ENCODE data around the gene UNC45A. TPM values are rescaled to one million over a fixed set of nuclear protein-coding genes. Genes with fewer than 3 reads are reported as not detected.

Gene UNC45A
- total and polyA plus RNA-seq, 2 donors (not counting 1 experiment from before 2014, with no cell fraction given), result 56.3 to 79.0 TPM

DNA sequence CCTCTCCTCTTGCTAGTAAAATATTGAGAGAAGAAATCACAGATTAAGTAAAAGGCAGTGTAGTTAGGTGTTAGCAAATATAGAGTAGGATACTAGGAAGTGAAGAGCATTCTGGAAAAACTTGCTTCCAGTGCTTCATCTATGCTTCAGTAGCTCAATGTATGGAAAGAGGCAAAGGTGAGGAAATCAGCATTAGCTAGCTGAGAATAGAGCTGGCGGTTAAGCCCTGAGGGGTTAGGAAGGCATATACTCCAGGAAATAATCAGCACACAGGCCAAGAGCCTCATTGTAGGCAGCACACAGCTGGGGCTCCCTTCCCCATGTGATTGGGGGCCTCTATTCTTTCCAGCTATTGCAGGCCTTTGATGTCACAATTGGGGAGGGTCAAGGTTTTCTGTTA, 33.3 kb downstream of the UNC45A start:
- no peak for ATAC-seq (ENCODE audit: low read depth)

DNA sequence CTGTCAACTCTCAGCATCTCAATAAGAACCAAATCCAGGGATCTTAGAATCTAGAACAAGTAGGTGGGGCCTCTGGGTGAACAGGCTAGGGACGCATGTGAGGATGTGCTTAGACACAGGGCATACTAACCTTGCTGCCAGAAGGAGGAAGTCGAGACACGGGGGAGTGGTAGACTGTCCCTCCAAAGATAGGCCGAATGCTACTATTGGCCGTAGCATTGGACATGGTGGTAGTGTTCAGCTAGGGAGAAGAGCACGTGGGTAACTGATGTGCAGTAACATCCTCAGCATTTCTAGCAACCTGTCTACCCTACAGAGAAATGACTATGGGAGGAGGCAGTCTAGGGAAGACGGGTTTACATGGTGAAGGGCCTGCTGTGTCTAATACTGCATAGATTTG, 35.2 kb downstream of the UNC45A start:
- H3K36me3 ChIP-seq (replicated peaks in 1 of 2; ENCODE audit: control extremely low read depth in 1 of 2, control insufficient read depth in 1 of 2, extremely low read depth in 1 of 2, insufficient read depth in 2 of 2, low read length in 1 of 2), result peaks cover 0 to 13% of the 10 kb centered on the region in 2 experiments
- H3K79me2 ChIP-seq (ENCODE audit: control insufficient read depth, insufficient read depth, low read length), result no peaks in the 10 kb centered on the region
- H2AFZ ChIP-seq (ENCODE audit: insufficient read depth, low read depth, low read length, poor library complexity, severe bottlenecking), result no peak overlapping the region
- no peaks in the 10 kb centered on the region for H3K4me1 Mint-ChIP-seq
- no peak overlapping the region for H3K4me2 ChIP-seq (replicated peaks; ENCODE audit: low read depth, low read length, poor library complexity, severe bottlenecking)
- no peaks in the 10 kb centered on the region for H4K20me1 ChIP-seq (ENCODE audit: control insufficient read depth, insufficient read depth, low read length, poor library complexity, severe bottlenecking)
- ATAC-seq (ENCODE audit: low read depth), result no peak
- intact Hi-C loops (cut with micrococcal nuclease), result no loop called here
- CTCF ChIA-PET, result interaction anchor here (0.6 to 0.7 kb wide), 2 partner anchors 14 to 649 kb away, joined by 3 to 4 read pairs; no protein-coding TSS in a partner anchor
- 90% methylated on average over 4 of the region's 7 CpGs for WGBS (ENCODE audit: insufficient coverage)
- no peak overlapping the region for H3K9ac ChIP-seq (ENCODE audit: low read length)
- no peaks in the 10 kb centered on the region for H3K9me3 Mint-ChIP-seq (ENCODE audit: insufficient read depth)
- no peak overlapping the region for H3K4me3 ChIP-seq (ENCODE audit: control extremely low read depth in 1 of 5, extremely low read depth in 1 of 5, insufficient read depth in 1 of 5, low read depth in 2 of 5, low read length in 4 of 5)
- H3K4me1 ChIP-seq (ENCODE audit: control insufficient read depth in 2 of 2, insufficient read depth in 2 of 2, low read length in 2 of 2), result no peaks in the 10 kb centered on the region
- no peak overlapping the region for H3K4me3 Mint-ChIP-seq
- no peaks in the 10 kb centered on the region for H3K27me3 Mint-ChIP-seq
- H3K27me3 ChIP-seq (replicated peaks in 1 of 4; ENCODE audit: control extremely low read depth in 1 of 4, control insufficient read depth in 3 of 4, insufficient read depth in 4 of 4, low read length in 3 of 4), result no peaks in the 10 kb centered on the region
- DNase-seq, result no peak
- H3K27ac ChIP-seq (ENCODE audit: low read length in 2 of 2), result no peak overlapping the region
- POLR2A ChIA-PET, result no interaction called here
- H3K9me3 ChIP-seq (ENCODE audit: control extremely low read depth in 1 of 3, control insufficient read depth in 2 of 3, insufficient read depth in 1 of 3, low read length in 2 of 3), result no peaks in the 10 kb centered on the region
- TF ChIP-seq, protein P1, sequence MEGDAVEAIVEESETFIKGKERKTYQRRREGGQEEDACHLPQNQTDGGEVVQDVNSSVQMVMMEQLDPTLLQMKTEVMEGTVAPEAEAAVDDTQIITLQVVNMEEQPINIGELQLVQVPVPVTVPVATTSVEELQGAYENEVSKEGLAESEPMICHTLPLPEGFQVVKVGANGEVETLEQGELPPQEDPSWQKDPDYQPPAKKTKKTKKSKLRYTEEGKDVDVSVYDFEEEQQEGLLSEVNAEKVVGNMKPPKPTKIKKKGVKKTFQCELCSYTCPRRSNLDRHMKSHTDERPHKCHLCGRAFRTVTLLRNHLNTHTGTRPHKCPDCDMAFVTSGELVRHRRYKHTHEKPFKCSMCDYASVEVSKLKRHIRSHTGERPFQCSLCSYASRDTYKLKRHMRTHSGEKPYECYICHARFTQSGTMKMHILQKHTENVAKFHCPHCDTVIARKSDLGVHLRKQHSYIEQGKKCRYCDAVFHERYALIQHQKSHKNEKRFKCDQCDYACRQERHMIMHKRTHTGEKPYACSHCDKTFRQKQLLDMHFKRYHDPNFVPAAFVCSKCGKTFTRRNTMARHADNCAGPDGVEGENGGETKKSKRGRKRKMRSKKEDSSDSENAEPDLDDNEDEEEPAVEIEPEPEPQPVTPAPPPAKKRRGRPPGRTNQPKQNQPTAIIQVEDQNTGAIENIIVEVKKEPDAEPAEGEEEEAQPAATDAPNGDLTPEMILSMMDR (IDR thresholded peaks at IDR 0.05), result no peak
- TF ChIP-seq EZH2 (IDR thresholded peaks at IDR 0.05; ENCODE audit: borderline replicate concordance, insufficient read depth, low read depth, low read length, poor library complexity, severe bottlenecking), result no peak
- H3K27ac Mint-ChIP-seq, result no peak overlapping the region

More for the DNA sequence above, 33.3 kb downstream of the UNC45A start:
- peaks cover 0 to 17% of the 10 kb centered on the region in 2 experiments for H3K36me3 ChIP-seq (replicated peaks in 1 of 2; ENCODE audit: control extremely low read depth in 1 of 2, control insufficient read depth in 1 of 2, extremely low read depth in 1 of 2, insufficient read depth in 2 of 2, low read length in 1 of 2)
- CTCF ChIA-PET, result interaction anchor here (1.0 to 1.8 kb wide), 2 partner anchors 12 to 13 kb away, joined by 4 to 8 read pairs; no protein-coding TSS in a partner anchor
- H3K4me2 ChIP-seq (replicated peaks; ENCODE audit: low read depth, low read length, poor library complexity, severe bottlenecking), result no peak overlapping the region
- intact Hi-C loops (cut with micrococcal nuclease), result no loop called here
- no peak overlapping the region for H3K27ac ChIP-seq (ENCODE audit: low read length in 2 of 2)
- no peaks in the 10 kb centered on the region for H3K4me1 ChIP-seq (ENCODE audit: control insufficient read depth in 2 of 2, insufficient read depth in 2 of 2, low read length in 2 of 2)
- H2AFZ ChIP-seq (ENCODE audit: insufficient read depth, low read depth, low read length, poor library complexity, severe bottlenecking), result no peak overlapping the region
- no peaks in the 10 kb centered on the region for H3K9me3 ChIP-seq (ENCODE audit: control extremely low read depth in 1 of 3, control insufficient read depth in 2 of 3, insufficient read depth in 1 of 3, low read length in 2 of 3)
- H3K27me3 ChIP-seq (replicated peaks in 1 of 4; ENCODE audit: control extremely low read depth in 1 of 4, control insufficient read depth in 3 of 4, insufficient read depth in 4 of 4, low read length in 3 of 4), result no peaks in the 10 kb centered on the region
- WGBS (ENCODE audit: insufficient coverage), result 100% methylated on average over 1 of the region's 1 CpG
- no peak overlapping the region for H3K4me3 Mint-ChIP-seq
- no peaks in the 10 kb centered on the region for H3K79me2 ChIP-seq (ENCODE audit: control insufficient read depth, insufficient read depth, low read length)
- H4K20me1 ChIP-seq (ENCODE audit: control insufficient read depth, insufficient read depth, low read length, poor library complexity, severe bottlenecking), result no peaks in the 10 kb centered on the region
- TF ChIP-seq EZH2 (IDR thresholded peaks at IDR 0.05; ENCODE audit: borderline replicate concordance, insufficient read depth, low read depth, low read length, poor library complexity, severe bottlenecking), result no peak
- TF ChIP-seq, protein P1 (IDR thresholded peaks at IDR 0.05), result no peak
- H3K9ac ChIP-seq (ENCODE audit: low read length), result no peak overlapping the region
- H3K9me3 Mint-ChIP-seq (ENCODE audit: insufficient read depth), result no peaks in the 10 kb centered on the region
- H3K27ac Mint-ChIP-seq, result no peak overlapping the region
- POLR2A ChIA-PET, result no interaction called here
- no peaks in the 10 kb centered on the region for H3K27me3 Mint-ChIP-seq
- no peaks in the 10 kb centered on the region for H3K4me1 Mint-ChIP-seq
- H3K4me3 ChIP-seq (ENCODE audit: control extremely low read depth in 1 of 5, extremely low read depth in 1 of 5, insufficient read depth in 1 of 5, low read depth in 2 of 5, low read length in 4 of 5), result no peak overlapping the region
- no peak for DNase-seq
